ENCODE data around the gene CD300H. TPM values are rescaled to one million over a fixed set of nuclear protein-coding genes. Genes with fewer than 3 reads are reported as not detected.
"Not testable (repeated sequence)": the region's sequence is repeated elsewhere in the genome, so short reads cannot be mapped to it uniquely, and the experiment has no call there.

The CD300H gene
- polyA plus RNA-seq, 1 experiment: not detected

GRCh38 chr17:74522381-74523105 is 44.8 kb downstream of the CD300H start:
- DNase-seq (ENCODE audit: low read depth, low spot score): no peak
- POLR2A ChIA-PET: no interaction called here
- no peak overlapping the region for H3K4me3 ChIP-seq (ENCODE audit: low read depth, low read length)
- no peak overlapping the region for H3K27ac ChIP-seq (ENCODE audit: low read depth, low read length)
- no peak for TF ChIP-seq CTCF (IDR thresholded peaks at IDR 0.05; ENCODE audit: low read depth, low read length)
- peaks cover 30% of the 10 kb centered on the region for H3K9me3 ChIP-seq (ENCODE audit: control insufficient read depth, insufficient read depth, low read length)
- CTCF ChIA-PET: no interaction called here
- no peaks in the 10 kb centered on the region for H3K27me3 ChIP-seq (ENCODE audit: control insufficient read depth, insufficient read depth, low read length)

GRCh38 chr17:74521701-74522201 is 45.6 kb downstream of the CD300H start:
- no peak for DNase-seq (ENCODE audit: low read depth, low spot score)
- Histone ChIP-seq H3K27ac (ENCODE audit: low read depth, low read length) (no peak overlapping the region), H3K27me3 (ENCODE audit: control insufficient read depth, insufficient read depth, low read length) (no peaks in the 10 kb centered on the region), H3K9me3 (ENCODE audit: control insufficient read depth, insufficient read depth, low read length) (peaks cover 30% of the 10 kb centered on the region), H3K4me3 (ENCODE audit: low read depth, low read length) (no peak overlapping the region)
- CTCF ChIA-PET: no interaction called here
- POLR2A ChIA-PET: no interaction called here
- TF ChIP-seq CTCF (IDR thresholded peaks at IDR 0.05; ENCODE audit: low read depth, low read length): no peak

GRCh38 chr17:74520790-74521480 is 46.4 kb downstream of the CD300H start:
- DNase-seq (ENCODE audit: low read depth, low spot score): no peak
- Histone ChIP-seq H3K27ac (ENCODE audit: low read depth, low read length) (no peak overlapping the region), H3K27me3 (ENCODE audit: control insufficient read depth, insufficient read depth, low read length) (no peaks in the 10 kb centered on the region), H3K9me3 (ENCODE audit: control insufficient read depth, insufficient read depth, low read length) (peaks cover 30% of the 10 kb centered on the region), H3K4me3 (ENCODE audit: low read depth, low read length) (no peak overlapping the region)
- TF ChIP-seq CTCF (IDR thresholded peaks at IDR 0.05; ENCODE audit: low read depth, low read length): no peak
- ChIA-PET POLR2A (no interaction called here), CTCF (no interaction called here)

GRCh38 chr17:74520016-74520434 is 47.3 kb downstream of the CD300H start:
- Histone ChIP-seq H3K4me3 (ENCODE audit: low read depth, low read length) (no peak overlapping the region), H3K9me3 (ENCODE audit: control insufficient read depth, insufficient read depth, low read length) (peaks cover 30% of the 10 kb centered on the region), H3K27me3 (ENCODE audit: control insufficient read depth, insufficient read depth, low read length) (no peaks in the 10 kb centered on the region), H3K27ac (ENCODE audit: low read depth, low read length) (no peak overlapping the region)
- CTCF ChIA-PET: no interaction called here
- no peak for TF ChIP-seq CTCF (IDR thresholded peaks at IDR 0.05; ENCODE audit: low read depth, low read length)
- no peak for DNase-seq (ENCODE audit: low read depth, low spot score)
- POLR2A ChIA-PET: no interaction called here

GRCh38 chr17:74518413-74518981 is 48.8 kb downstream of the CD300H start:
- CTCF ChIA-PET; H3K4me3 ChIP-seq (ENCODE audit: low read depth, low read length); DNase-seq (ENCODE audit: low read depth, low spot score); H3K27ac ChIP-seq (ENCODE audit: low read depth, low read length); POLR2A ChIA-PET; H3K27me3 ChIP-seq (ENCODE audit: control insufficient read depth, insufficient read depth, low read length): not testable (repeated sequence)
- peaks cover 38% of the 10 kb centered on the region for H3K9me3 ChIP-seq (ENCODE audit: control insufficient read depth, insufficient read depth, low read length)
